ENCODE data around the gene NOX3. TPM values are rescaled to one million over a fixed set of nuclear protein-coding genes. Genes with fewer than 3 reads are reported as not detected.

Gene NOX3
- polyA plus RNA-seq, 1 donor from 2014 or later: 0.11 TPM

GRCh38 chr6:155406801-155407200, 48.8 kb downstream of the NOX3 start:
- Histone ChIP-seq H3K4me3 (ENCODE audit: low read length) (no peak overlapping the region), H4K20me1 (ENCODE audit: insufficient read depth) (no peaks in the 10 kb centered on the region), H3K9me3 (ENCODE audit: low read length) (no peaks in the 10 kb centered on the region), H3K4me2 (ENCODE audit: low read length) (no peak overlapping the region), H2AFZ (ENCODE audit: low read depth, low read length) (no peak overlapping the region), H3K27me3 (ENCODE audit: insufficient read depth, low read depth, low read length) (no peaks in the 10 kb centered on the region), H3F3A (ENCODE audit: insufficient read depth, low read length, poor library complexity, severe bottlenecking) (peaks cover 6% of the 10 kb centered on the region), H3K9me2 (ENCODE audit: insufficient read depth, low read length) (no peaks in the 10 kb centered on the region), H3K27ac (ENCODE audit: low read length) (no peak overlapping the region), H3K9ac (ENCODE audit: low read length) (no peak overlapping the region), H3K79me2 (replicated peaks; ENCODE audit: insufficient read depth, low read length) (no peaks in the 10 kb centered on the region), H3K36me3 (ENCODE audit: insufficient read depth, low read length) (no peaks in the 10 kb centered on the region)
- no peak for TF ChIP-seq SMC3 (conservative IDR thresholded peaks at IDR 0.05; ENCODE audit: poor library complexity)
- TF ChIP-seq POLR2AphosphoS5 (IDR thresholded peaks at IDR 0.05): no peak
- no peak for TF ChIP-seq MXI1 (conservative IDR thresholded peaks at IDR 0.05; ENCODE audit: poor library complexity, severe bottlenecking)
- no peak for TF ChIP-seq RAD21 (conservative IDR thresholded peaks at IDR 0.05)
- TF ChIP-seq TAF1 (IDR thresholded peaks at IDR 0.05; ENCODE audit: low read depth): no peak
- TF ChIP-seq REST (IDR thresholded peaks at IDR 0.05; ENCODE audit: borderline replicate concordance): no peak
- TF ChIP-seq EP300 (conservative IDR thresholded peaks at IDR 0.05; ENCODE audit: poor library complexity, severe bottlenecking): no peak
- no peak for TF ChIP-seq CTCF (IDR thresholded peaks at IDR 0.05; ENCODE audit: poor library complexity, severe bottlenecking)

- Histone ChIP-seq H3K27ac (ENCODE audit: low read length) (no peak overlapping the region), H3K4me3 (ENCODE audit: low read length) (no peak overlapping the region), H2AFZ (ENCODE audit: low read depth, low read length) (no peak overlapping the region), H3K9me3 (ENCODE audit: low read length) (no peaks in the 10 kb centered on the region), H3K4me2 (ENCODE audit: low read length) (no peak overlapping the region), H3K9me2 (ENCODE audit: insufficient read depth, low read length) (no peaks in the 10 kb centered on the region), H4K20me1 (ENCODE audit: insufficient read depth) (no peaks in the 10 kb centered on the region), H3K9ac (ENCODE audit: low read length) (no peak overlapping the region), H3F3A (ENCODE audit: insufficient read depth, low read length, poor library complexity, severe bottlenecking) (no peaks in the 10 kb centered on the region), H3K79me2 (replicated peaks; ENCODE audit: insufficient read depth, low read length) (no peaks in the 10 kb centered on the region), H3K36me3 (ENCODE audit: insufficient read depth, low read length) (no peaks in the 10 kb centered on the region), H3K27me3 (ENCODE audit: insufficient read depth, low read depth, low read length) (no peaks in the 10 kb centered on the region)
- no peak for TF ChIP-seq SMC3 (conservative IDR thresholded peaks at IDR 0.05; ENCODE audit: poor library complexity)
- no peak for TF ChIP-seq TAF1 (IDR thresholded peaks at IDR 0.05; ENCODE audit: low read depth)
- no peak for TF ChIP-seq REST (IDR thresholded peaks at IDR 0.05; ENCODE audit: borderline replicate concordance)
- TF ChIP-seq EP300 (conservative IDR thresholded peaks at IDR 0.05; ENCODE audit: poor library complexity, severe bottlenecking): no peak
- no peak for TF ChIP-seq POLR2AphosphoS5 (IDR thresholded peaks at IDR 0.05)
Observed at GRCh38 chr6:155404937-155405336, 50.7 kb downstream of the NOX3 start.

Data from neural cell (in vitro differentiated cells).